Loucy (cell line): Measurements from ENCODE around the gene AKR7A2.

Experiments used
- EZH2phosphoT487 ChIP-seq: fragments of 200-600 bp; IDR thresholded peaks from 2 replicates; pipeline ENCODE4 v1.6.1; 2018; ENCODE audit warnings: antibody characterized with exemption, mild to moderate bottlenecking, moderate library complexity, borderline replicate concordance
- TF ChIP-seq, protein P1 (sequence below): fragments of 200-600 bp; sonication (generic); conservative IDR thresholded peaks from 2 replicates; pipeline ENCODE4 v1.5.1; 2014; ENCODE audit warnings: mild to moderate bottlenecking, antibody characterized with exemption, low read length

DNA sequence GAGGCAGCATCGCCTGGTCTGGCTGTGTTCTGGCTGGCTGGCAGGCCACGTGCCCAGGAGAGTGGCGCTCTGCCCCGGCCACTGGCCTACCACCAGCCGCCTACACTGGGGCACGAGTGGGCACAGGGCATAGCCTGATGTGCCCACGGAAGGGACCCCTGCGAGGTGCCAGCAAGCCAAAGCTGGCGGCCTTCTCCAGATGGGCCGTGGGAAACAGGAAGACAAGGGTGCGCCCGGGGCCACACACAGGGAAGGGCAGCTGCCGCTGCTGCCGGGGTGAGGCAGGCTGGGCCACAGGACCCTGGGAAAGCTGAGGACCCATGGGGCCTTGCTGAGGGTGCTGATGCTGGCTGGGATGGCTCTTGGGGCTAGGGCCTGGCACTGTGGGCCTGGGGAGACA is 40.9 kb upstream of the AKR7A2 start:
- TF ChIP-seq, protein P1, sequence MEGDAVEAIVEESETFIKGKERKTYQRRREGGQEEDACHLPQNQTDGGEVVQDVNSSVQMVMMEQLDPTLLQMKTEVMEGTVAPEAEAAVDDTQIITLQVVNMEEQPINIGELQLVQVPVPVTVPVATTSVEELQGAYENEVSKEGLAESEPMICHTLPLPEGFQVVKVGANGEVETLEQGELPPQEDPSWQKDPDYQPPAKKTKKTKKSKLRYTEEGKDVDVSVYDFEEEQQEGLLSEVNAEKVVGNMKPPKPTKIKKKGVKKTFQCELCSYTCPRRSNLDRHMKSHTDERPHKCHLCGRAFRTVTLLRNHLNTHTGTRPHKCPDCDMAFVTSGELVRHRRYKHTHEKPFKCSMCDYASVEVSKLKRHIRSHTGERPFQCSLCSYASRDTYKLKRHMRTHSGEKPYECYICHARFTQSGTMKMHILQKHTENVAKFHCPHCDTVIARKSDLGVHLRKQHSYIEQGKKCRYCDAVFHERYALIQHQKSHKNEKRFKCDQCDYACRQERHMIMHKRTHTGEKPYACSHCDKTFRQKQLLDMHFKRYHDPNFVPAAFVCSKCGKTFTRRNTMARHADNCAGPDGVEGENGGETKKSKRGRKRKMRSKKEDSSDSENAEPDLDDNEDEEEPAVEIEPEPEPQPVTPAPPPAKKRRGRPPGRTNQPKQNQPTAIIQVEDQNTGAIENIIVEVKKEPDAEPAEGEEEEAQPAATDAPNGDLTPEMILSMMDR = no peak
- no peak for TF ChIP-seq EZH2phosphoT487
